K562 (cell line): ENCODE data around the gene NUP210. TPM values are rescaled to one million over a fixed set of nuclear protein-coding genes. Genes with fewer than 3 reads are reported as not detected.

ENCODE experiments used
- BCL6 ChIP-seq: fragments of 250-450 bp; sonication (Bioruptor Pico); IDR thresholded peaks from 2 replicates; pipeline ENCODE4 v1.4.0; 2020
- BRD9 ChIP-seq: fragments of 450-650 bp; IDR thresholded peaks from 2 replicates; pipeline ENCODE4 v1.6.1; 2018; ENCODE audit warnings: low read depth; ENCODE audit not compliant: partially characterized antibody
- CBX5 ChIP-seq: IDR thresholded peaks from 2 replicates; pipeline ENCODE4 v1.6.1; 2014; ENCODE audit warnings: low read depth, borderline replicate concordance
- DIDO1 ChIP-seq: fragments of 450-650 bp; IDR thresholded peaks from 2 replicates; pipeline ENCODE4 v1.6.1; 2016; ENCODE audit warnings: low read depth, missing biosample characterization, missing genetic modification characterization
- EHMT2 ChIP-seq: fragments of 450-650 bp; IDR thresholded peaks from 2 replicates; pipeline ENCODE4 v1.6.1; 2018; ENCODE audit warnings: antibody characterized with exemption
- ELF1 ChIP-seq: fragments of 200-800 bp; sonication (Bioruptor generic); IDR thresholded peaks from 2 replicates; pipeline ENCODE4 v1.6.1; 2016; ENCODE audit warnings: missing genetic modification characterization, missing compliant biosample characterization
- FOXM1 ChIP-seq, 2 experiments: fragments of 450-650 bp in 1 of 2; sonication (generic) in 1 of 2; formaldehyde crosslinking in 1 of 2; IDR thresholded peaks; 2 replicates each; pipeline versions ENCODE4 v1.6.1 to v1.9.0; 2017 to 2022; ENCODE audit warnings: low read depth in 2 of 2, mild to moderate bottlenecking in 2 of 2, missing genetic modification reagents in 1 of 2, moderate library complexity in 1 of 2
- GATAD2A ChIP-seq: fragments of 450-650 bp; IDR thresholded peaks from 2 replicates; pipeline ENCODE4 v1.6.1; 2017
- GATAD2B ChIP-seq: fragments of 450-650 bp; IDR thresholded peaks from 2 replicates; pipeline ENCODE4 v1.6.1; 2017; ENCODE audit warnings: mild to moderate bottlenecking, borderline replicate concordance
- GTF2A2 ChIP-seq: IDR thresholded peaks from 2 replicates; pipeline ENCODE4 v1.6.1; 2016; ENCODE audit warnings: mild to moderate bottlenecking, missing genetic modification characterization, missing compliant biosample characterization
- HDAC2 ChIP-seq: fragments of 450-650 bp; IDR thresholded peaks from 2 replicates; pipeline ENCODE4 v1.6.1; 2016; ENCODE audit warnings: mild to moderate bottlenecking
- HDGF ChIP-seq: fragments of 450-650 bp; IDR thresholded peaks from 2 replicates; pipeline ENCODE4 v1.6.1; 2016
- IRF9 ChIP-seq: fragments of 450-650 bp; IDR thresholded peaks from 2 replicates; pipeline ENCODE4 v1.6.1; 2016; ENCODE audit warnings: missing biosample characterization, missing genetic modification characterization
- KDM2B ChIP-seq: fragments of 250-450 bp; sonication (Bioruptor Pico); IDR thresholded peaks from 2 replicates; pipeline ENCODE4 v1.8.0; 2021; ENCODE audit warnings: mild to moderate bottlenecking, moderate library complexity
- MBD1 ChIP-seq: fragments of 250-450 bp; sonication (Bioruptor Pico); IDR thresholded peaks from 2 replicates; pipeline ENCODE4 v1.8.0; 2022; ENCODE audit warnings: inconsistent platforms
- MTA1 ChIP-seq: fragments of 450-650 bp; IDR thresholded peaks from 2 replicates; pipeline ENCODE4 v1.6.1; 2017; ENCODE audit warnings: borderline replicate concordance
- NCOR1 ChIP-seq: fragments of 450-650 bp; IDR thresholded peaks from 2 replicates; pipeline ENCODE4 v1.6.1; 2016; ENCODE audit warnings: mild to moderate bottlenecking, moderate library complexity
- NELFE ChIP-seq: IDR thresholded peaks from 2 replicates; pipeline ENCODE4 v1.6.1; 2011; ENCODE audit warnings: mild to moderate bottlenecking; ENCODE audit not compliant: insufficient read depth, insufficient read length
- PHF20 ChIP-seq: fragments of 450-650 bp; IDR thresholded peaks from 2 replicates; pipeline ENCODE4 v1.6.1; 2018; ENCODE audit not compliant: partially characterized antibody
- PTBP1 ChIP-seq: fragments of 200-400 bp; formaldehyde crosslinking; IDR thresholded peaks from 2 replicates; pipeline ENCODE4 v1.6.1; 2017; ENCODE audit warnings: low read depth, low read length
- RBM34 ChIP-seq: fragments of 200-400 bp; formaldehyde crosslinking; IDR thresholded peaks from 2 replicates; pipeline ENCODE4 v1.6.1; 2018; ENCODE audit warnings: low read length, borderline replicate concordance; ENCODE audit not compliant: insufficient read depth
- SIN3B ChIP-seq: fragments of 450-650 bp; IDR thresholded peaks from 2 replicates; pipeline ENCODE4 v1.6.1; 2017; ENCODE audit warnings: low read depth, mild to moderate bottlenecking, moderate library complexity
- SREBF1 ChIP-seq: fragments of 150-350 bp; IDR thresholded peaks from 2 replicates; pipeline ENCODE4 v1.6.1; 2014; ENCODE audit warnings: antibody characterized with exemption, low read depth, low read length, borderline replicate concordance
- TEAD1 ChIP-seq, 2 experiments: fragments of 450-650 bp in 1 of 2; sonication (generic) in 1 of 2; formaldehyde crosslinking; IDR thresholded peaks; 2 replicates each; pipeline versions ENCODE4 v1.4.0 to v1.8.0; 2020 to 2022; ENCODE audit warnings: mild to moderate bottlenecking in 2 of 2, missing genetic modification reagents in 1 of 2
- ZNF644 ChIP-seq: fragments of 200-800 bp; sonication (Bioruptor generic); IDR thresholded peaks from 2 replicates; pipeline ENCODE4 v1.6.1; 2016; ENCODE audit warnings: low read depth, missing genetic modification characterization, missing compliant biosample characterization
- ZNF740 ChIP-seq, 3 experiments: fragments of 200-800 bp in 1 of 3; sonication (Bioruptor generic) in 1 of 3; sonication (generic) in 1 of 3; formaldehyde crosslinking in 1 of 3; IDR thresholded peaks; 2 replicates each; pipeline versions ENCODE4 v1.6.1 to v1.8.0; 2016 to 2022; ENCODE audit warnings: mild to moderate bottlenecking in 2 of 3, missing compliant biosample characterization in 2 of 3, missing genetic modification characterization in 2 of 3, missing genetic modification reagents in 1 of 3
- ZNF76 ChIP-seq: fragments of 250-450 bp; sonication (Bioruptor Pico); IDR thresholded peaks from 2 replicates; pipeline ENCODE4 v1.4.0; 2020; ENCODE audit warnings: mild to moderate bottlenecking, moderate library complexity, borderline replicate concordance
- ZNF766 ChIP-seq: fragments of 200-800 bp; sonication (Bioruptor generic); conservative IDR thresholded peaks from 2 replicates; pipeline ENCODE4 v1.6.1; 2016; ENCODE audit warnings: missing genetic modification characterization, missing compliant biosample characterization
- ZNF780A ChIP-seq: fragments of 250-450 bp; sonication (Bioruptor Pico); IDR thresholded peaks from 2 replicates; pipeline ENCODE4 v1.5.0; 2021; ENCODE audit warnings: mild to moderate bottlenecking
- polyA plus RNA-seq, 8 experiments: library from polyadenylated mRNA; depleted of rRNA in 4 of 8; stranded (reverse) in 5 of 8; unstranded in 3 of 8; fragments of >200 nt; fragmentation: Nextera tagmentation in 2 of 8; fragmentation: Illumina TruSeq in 1 of 8; extraction: Ambion mirVana in 2 of 8; extraction: Trizol in 1 of 8; gene quantifications; 2 replicates each; pipeline versions ENCODE4 v1.2.1 to v1.2.3, GENCODE V29; 2011 to 2014; ENCODE audit warnings: inconsistent platforms in 1 of 8, missing spikeins in 1 of 8
- total RNA-seq, 7 experiments: library from RNA; depleted of rRNA in 6 of 7; stranded (reverse); fragments of >200 nt in 6 of 7; fragmentation: Illumina TruSeq in 2 of 7; extraction: Trizol in 2 of 7; gene quantifications; 2 replicates each; pipeline versions ENCODE4 v1.2.1 to v1.2.3, GENCODE V29; 2011 to 2021; ENCODE audit warnings: low replicate concordance in 1 of 7

The NUP210 gene
- total and polyA plus RNA-seq, 9 of the 15 experiments (the other 6 are each of a cell fraction or from before 2014, with no cell fraction given), result 1.2 to 138 (median 44.0) TPM

GRCh38 chr3:13405614-13406013, 14.5 kb downstream of the NUP210 start (continued):
- TF ChIP-seq ELF1 (tag) (no peak), ZNF740 (CRISPR knock-in tag; IDR thresholded peaks at IDR 0.05) (no peak), ZNF740 (tag; IDR thresholded peaks at IDR 0.05) (no peak), HDGF (peak; percentile 21; the same call in 1 of the 2 replicates), KDM2B (no peak), ZNF780A (CRISPR knock-in tag) (no peak), GATAD2A (no peak), FOXM1 (IDR thresholded peaks at IDR 0.05; ENCODE audit: low read depth) (peak; percentile 19; the same call in 1 of the 2 replicates), FOXM1 (CRISPR knock-in tag; IDR thresholded peaks at IDR 0.05; ENCODE audit: low read depth) (no peak), BCL6 (CRISPR knock-in tag) (no peak), GTF2A2 (tag) (no peak), ZNF766 (no peak), MTA1 (no peak), CBX5 (no peak), MBD1 (CRISPR knock-in tag) (no peak), PHF20 (peak; percentile 29), ZNF76 (CRISPR knock-in tag) (no peak), NCOR1 (no peak), RBM34 (no peak), DIDO1 (no peak), HDAC2 (peak; percentile 87; the same call in 1 of the 2 replicates), TEAD1 (CRISPR knock-in tag; IDR thresholded peaks at IDR 0.05) (no peak), IRF9 (tag) (no peak), GATAD2B (no peak), PTBP1 (peak; percentile 86; the same call in 1 of the 2 replicates), SREBF1 (no peak), ZNF644 (tag) (no peak), BRD9 (peak; percentile 25), EHMT2 (no peak), SIN3B (no peak), NELFE (no peak)
